Natural killer cell (primary cell): Measurements from ENCODE around the gene CARMIL1. TPM values are rescaled to one million over a fixed set of nuclear protein-coding genes. Genes with fewer than 3 reads are reported as not detected.
A peak's percentile ranks its signal among the peaks of the same experiment; 100 is the strongest.
"Not testable (repeated sequence)": the region's sequence is repeated elsewhere in the genome, so short reads cannot be mapped to it uniquely, and the experiment has no call there.

Experiments used
- ATAC-seq, 3 donors: fragments of 150-1000 bp in 2 of 3; fragments of 200-7000 bp in 1 of 3; cut with Tn5 transposase; 1 replicate in 1 of 3; 2 replicates in 2 of 3; pipeline ENCODE4 v1.10.0; 2021; ENCODE audit warnings: mild to moderate bottlenecking in 2 of 3, moderate library complexity in 2 of 3
- DNase-seq, 2 donors: peaks; one replicate each; pipeline versions ENCODE4 v3.0.0 to v3.0.0-alpha.2; 2013 to 2021; ENCODE audit warnings: mixed read lengths in 1 of 2
- H3K27ac ChIP-seq: one replicate; pipeline ENCODE4 v1.5.1; 2013; ENCODE audit warnings: mild to moderate bottlenecking, low read length
- H3K27me3 ChIP-seq: one replicate; pipeline ENCODE4 v1.6.1; 2013; ENCODE audit warnings: low read length; ENCODE audit not compliant: control insufficient read depth, insufficient read depth
- H3K36me3 ChIP-seq: one replicate; pipeline ENCODE4 v1.6.1; 2013; ENCODE audit warnings: low read length; ENCODE audit not compliant: control insufficient read depth, insufficient read depth
- H3K4me1 ChIP-seq: one replicate; pipeline ENCODE4 v1.6.1; 2013; ENCODE audit warnings: low read length; ENCODE audit not compliant: control insufficient read depth, insufficient read depth
- H3K4me3 ChIP-seq: one replicate; pipeline ENCODE4 v1.5.1; 2013; ENCODE audit warnings: low read length
- H3K9me3 ChIP-seq: one replicate; pipeline ENCODE4 v1.6.1; 2013; ENCODE audit warnings: low read length; ENCODE audit not compliant: control insufficient read depth, insufficient read depth
- H3K27ac Mint-ChIP-seq, 2 donors: one replicate each; pipeline ENCODE4 v1.8.0; 2022; ENCODE audit warnings: mild to moderate bottlenecking in 2 of 2, mixed read lengths in 2 of 2, moderate library complexity in 1 of 2
- H3K27me3 Mint-ChIP-seq, 2 donors: one replicate each; pipeline ENCODE4 v1.8.0; 2022; ENCODE audit warnings: low read depth in 2 of 2, mixed read lengths in 2 of 2
- H3K36me3 Mint-ChIP-seq: one replicate; pipeline ENCODE4 v1.8.0; 2022; ENCODE audit warnings: mixed read lengths
- H3K4me1 Mint-ChIP-seq, 2 donors: one replicate each; pipeline ENCODE4 v1.8.0; 2022; ENCODE audit warnings: mixed read lengths in 2 of 2
- H3K4me3 Mint-ChIP-seq: one replicate; pipeline ENCODE4 v1.8.0; 2022; ENCODE audit warnings: mild to moderate bottlenecking, moderate library complexity, mixed read lengths
- H3K9me3 Mint-ChIP-seq, 2 donors: one replicate each; pipeline ENCODE4 v1.8.0; 2022; ENCODE audit warnings: mixed read lengths in 2 of 2
- CTCF ChIP-seq: fragments of 200-600 bp; IDR thresholded peaks from one replicate; pipeline ENCODE4 v1.8.0; 2022; ENCODE audit warnings: antibody characterized with exemption
- WGBS: methylation state at CpG from one replicate; pipeline ENCODE4 v1.1.7; 2013; ENCODE audit warnings: missing lambda C conversion rate; ENCODE audit not compliant: insufficient coverage; 5-methylcytosine and 5-hydroxymethylcytosine counted together
- intact Hi-C: fragments of 100-400 bp; cut with micrococcal nuclease; formaldehyde crosslinking; loops from one replicate; pipeline ENCODE4 v1.14.2; 2022
- total RNA-seq, 4 donors: library from RNA; stranded (reverse); fragments of 120-200 nt in 1 of 4; gene quantifications; one replicate each; pipeline versions ENCODE4 v1.2.3 to v1.2.4, GENCODE V29; 2013 to 2022

Gene CARMIL1
- total RNA-seq, 3 donors from 2014 or later (not counting 1 experiment from before 2014, with no cell fraction given), result 0.25 to 1.1 (median 0.35) TPM

GRCh38 chr6:25436760-25437159, 157.6 kb downstream of the CARMIL1 start:
- intact Hi-C loops, result no loop called here
- Mint-ChIP-seq H3K4me3 (no peak overlapping the region), H3K27ac (no peak overlapping the region), H3K4me1 (no peaks in the 10 kb centered on the region), H3K9me3 (no peaks in the 10 kb centered on the region), H3K36me3 (no peaks in the 10 kb centered on the region), H3K27me3 (no peaks in the 10 kb centered on the region)
- no peaks in the 10 kb centered on the region for H3K9me3 ChIP-seq
- H3K27ac ChIP-seq, result no peak overlapping the region
- no peaks in the 10 kb centered on the region for H3K36me3 ChIP-seq
- TF ChIP-seq CTCF, result no peak
- ATAC-seq, result no peak
- H3K4me1 ChIP-seq, result no peaks in the 10 kb centered on the region
- 91% methylated on average over 2 of the region's 4 CpGs for WGBS
- H3K4me3 ChIP-seq, result no peak overlapping the region
- H3K27me3 ChIP-seq, result peaks cover 2% of the 10 kb centered on the region
- DNase-seq, result no peak

GRCh38 chr6:25439368-25439767, 160.2 kb downstream of the CARMIL1 start:
- H3K36me3 Mint-ChIP-seq, result no peaks in the 10 kb centered on the region
- H3K4me3 ChIP-seq, result no peak overlapping the region
- no peak overlapping the region for H3K27ac ChIP-seq
- H3K27ac Mint-ChIP-seq, result no peak overlapping the region
- H3K27me3 ChIP-seq, result peaks cover 2% of the 10 kb centered on the region
- H3K4me3 Mint-ChIP-seq, result no peak overlapping the region
- 78% methylated on average over 1 of the region's 1 CpG for WGBS
- ATAC-seq (no peak), DNase-seq (no peak)
- TF ChIP-seq CTCF, result no peak
- H3K9me3 Mint-ChIP-seq, result no peaks in the 10 kb centered on the region
- peaks cover 0 to 4% of the 10 kb centered on the region in 2 donors for H3K4me1 Mint-ChIP-seq
- intact Hi-C loops, result no loop called here
- no peaks in the 10 kb centered on the region for H3K27me3 Mint-ChIP-seq
- no peaks in the 10 kb centered on the region for H3K9me3 ChIP-seq
- H3K4me1 ChIP-seq, result no peaks in the 10 kb centered on the region
- H3K36me3 ChIP-seq, result no peaks in the 10 kb centered on the region

- Histone ChIP-seq H3K27me3 (no peaks in the 10 kb centered on the region), H3K9me3 (peaks cover 7% of the 10 kb centered on the region), H3K4me1 (no peaks in the 10 kb centered on the region), H3K36me3 (no peaks in the 10 kb centered on the region), H3K27ac (no peak overlapping the region), H3K4me3 (no peak overlapping the region)
- DNase-seq (peak in 1 of 2 donors; percentile 59), ATAC-seq (no peak)
- Mint-ChIP-seq H3K4me1 (peaks cover 3 to 4% of the 10 kb centered on the region in 2 donors), H3K9me3 (no peaks in the 10 kb centered on the region), H3K27me3 (no peaks in the 10 kb centered on the region), H3K4me3 (no peak overlapping the region), H3K36me3 (no peaks in the 10 kb centered on the region), H3K27ac (no peak overlapping the region)
- intact Hi-C loops, result no loop called here
- 25% methylated on average over 1 of the region's 1 CpG for WGBS
- TF ChIP-seq CTCF, result no peak
These were observed 162.6 kb downstream of the CARMIL1 start for GRCh38 chr6:25441663-25442270.

- Histone ChIP-seq H3K27me3 (no peaks in the 10 kb centered on the region), H3K4me1 (peaks cover 6% of the 10 kb centered on the region), H3K4me3 (no peak overlapping the region), H3K27ac (no peak overlapping the region), H3K36me3 (no peaks in the 10 kb centered on the region), H3K9me3 (peaks cover 7% of the 10 kb centered on the region)
- Mint-ChIP-seq H3K4me3 (no peak overlapping the region), H3K9me3 (no peaks in the 10 kb centered on the region), H3K4me1 (peaks cover 11% of the 10 kb centered on the region in 2 donors), H3K27ac (no peak overlapping the region), H3K36me3 (no peaks in the 10 kb centered on the region), H3K27me3 (no peaks in the 10 kb centered on the region)
- no peak for DNase-seq
- ATAC-seq, result no peak
- TF ChIP-seq CTCF, result no peak
- 25% methylated on average over 1 of the region's 1 CpG for WGBS
- intact Hi-C loops, result no loop called here
These were observed 163.7 kb downstream of the CARMIL1 start for GRCh38 chr6:25442898-25443297.

- ATAC-seq, H3K27me3 Mint-ChIP-seq, H3K4me3 ChIP-seq, H3K36me3 Mint-ChIP-seq, H3K27me3 ChIP-seq, H3K36me3 ChIP-seq, H3K4me1 ChIP-seq, H3K4me3 Mint-ChIP-seq, intact Hi-C loops, H3K9me3 Mint-ChIP-seq, H3K9me3 ChIP-seq, DNase-seq, H3K27ac ChIP-seq, H3K27ac Mint-ChIP-seq: not testable (repeated sequence)
- peaks cover 14 to 16% of the 10 kb centered on the region in 2 donors for H3K4me1 Mint-ChIP-seq
- WGBS, result 100% methylated on average over 1 of the region's 4 CpGs
These were observed 165.3 kb downstream of the CARMIL1 start for GRCh38 chr6:25444521-25444920.
